Measurements from ENCODE around the gene PPP1R13B.

DNA sequence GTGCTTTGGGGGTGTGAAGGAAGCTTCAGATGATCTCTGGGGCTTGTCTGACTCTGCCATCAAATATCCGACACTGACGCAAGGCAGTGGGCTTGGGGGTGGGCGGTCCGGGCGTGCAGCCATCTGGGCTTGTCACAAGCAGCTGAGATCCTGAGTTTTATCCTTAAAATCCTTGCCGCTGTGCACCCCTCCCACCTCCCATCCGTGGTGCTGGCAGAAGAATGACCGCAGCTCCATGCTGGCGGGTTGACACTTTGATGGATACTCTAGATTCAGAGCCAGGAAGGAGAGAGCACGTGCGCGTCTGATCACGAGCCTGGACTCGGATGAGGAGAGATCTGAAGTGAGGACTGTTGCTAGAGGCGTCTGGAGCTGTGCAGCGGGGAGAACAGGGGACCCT, 128.8 kb downstream of the PPP1R13B start:
- no peak for TF ChIP-seq POLR2A (IDR thresholded peaks at IDR 0.05)
- TF ChIP-seq, protein P1, sequence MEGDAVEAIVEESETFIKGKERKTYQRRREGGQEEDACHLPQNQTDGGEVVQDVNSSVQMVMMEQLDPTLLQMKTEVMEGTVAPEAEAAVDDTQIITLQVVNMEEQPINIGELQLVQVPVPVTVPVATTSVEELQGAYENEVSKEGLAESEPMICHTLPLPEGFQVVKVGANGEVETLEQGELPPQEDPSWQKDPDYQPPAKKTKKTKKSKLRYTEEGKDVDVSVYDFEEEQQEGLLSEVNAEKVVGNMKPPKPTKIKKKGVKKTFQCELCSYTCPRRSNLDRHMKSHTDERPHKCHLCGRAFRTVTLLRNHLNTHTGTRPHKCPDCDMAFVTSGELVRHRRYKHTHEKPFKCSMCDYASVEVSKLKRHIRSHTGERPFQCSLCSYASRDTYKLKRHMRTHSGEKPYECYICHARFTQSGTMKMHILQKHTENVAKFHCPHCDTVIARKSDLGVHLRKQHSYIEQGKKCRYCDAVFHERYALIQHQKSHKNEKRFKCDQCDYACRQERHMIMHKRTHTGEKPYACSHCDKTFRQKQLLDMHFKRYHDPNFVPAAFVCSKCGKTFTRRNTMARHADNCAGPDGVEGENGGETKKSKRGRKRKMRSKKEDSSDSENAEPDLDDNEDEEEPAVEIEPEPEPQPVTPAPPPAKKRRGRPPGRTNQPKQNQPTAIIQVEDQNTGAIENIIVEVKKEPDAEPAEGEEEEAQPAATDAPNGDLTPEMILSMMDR (IDR thresholded peaks at IDR 0.05), result no peak

All from heart left ventricle (tissue), 13 donors.